Measurements from ENCODE around the gene CAP1.

CAP1 gene

DNA sequence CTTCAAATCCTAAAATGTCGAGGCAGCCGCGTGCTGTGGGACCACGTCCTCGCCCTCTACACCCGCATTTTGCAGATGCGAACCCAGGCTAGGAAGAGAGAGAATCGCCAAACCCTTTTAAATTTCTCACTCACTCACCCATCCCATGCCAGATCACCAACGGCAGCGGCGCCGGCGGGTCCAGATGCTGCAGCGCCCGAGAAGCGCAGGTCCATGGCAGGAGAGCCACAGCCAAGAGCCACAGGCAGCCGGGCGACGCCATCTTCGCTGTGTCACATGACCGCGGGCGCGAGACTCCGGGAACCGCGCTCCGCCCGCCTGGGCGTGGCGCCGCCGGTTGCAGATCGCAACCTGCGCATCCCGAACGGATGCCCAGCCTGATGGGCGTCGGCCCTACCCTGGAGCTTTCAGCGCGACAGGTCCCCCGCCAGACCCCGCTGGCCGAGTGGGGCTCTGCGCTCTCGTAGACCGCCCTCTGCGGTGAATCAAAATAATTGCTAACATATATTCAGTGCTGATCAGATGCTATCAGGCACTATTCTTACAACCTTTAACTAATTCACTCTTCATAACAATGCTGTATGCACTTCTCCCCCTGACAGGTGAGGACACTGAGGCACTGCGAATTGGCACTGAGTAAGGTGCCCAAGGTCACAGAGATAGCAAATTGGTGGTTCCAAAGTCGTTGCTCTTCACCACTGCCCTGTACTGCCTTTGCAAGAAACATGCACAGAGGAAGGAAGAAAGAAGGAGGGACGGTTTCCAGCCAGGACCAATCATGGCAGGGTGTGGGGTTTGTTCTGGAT lies 56.7 kb downstream of the CAP1 start, which contains the start of gene PPT1:
Gene PPT1, minus strand, starts transcription at position 276 of the 806 bp plus-strand sequence. Its CDS starts 14 bp downstream, at position 262.
- DNase-seq: peak; percentile 83

DNA sequence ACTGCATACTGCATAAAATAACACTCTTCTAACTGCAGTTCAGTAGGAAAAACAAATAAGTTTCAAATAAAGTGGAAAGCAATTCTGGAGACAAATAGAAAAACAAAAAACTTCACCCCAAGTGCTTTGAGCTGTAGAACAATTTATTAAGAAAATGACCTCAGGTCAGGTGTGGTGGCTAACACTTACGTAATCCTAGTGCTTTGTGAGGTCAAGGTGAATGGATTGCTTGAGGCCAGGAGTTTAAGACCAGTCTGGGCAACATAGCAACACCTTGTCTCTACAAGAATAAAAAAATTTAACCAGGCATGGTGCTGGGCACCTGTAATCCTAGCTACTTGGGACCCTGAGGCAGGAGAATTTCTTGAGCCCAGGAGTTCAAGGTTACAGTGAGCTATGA lies 61.5 kb downstream of the CAP1 start:
- DNase-seq: no peak

- DNase-seq: no peak
Observed at GRCh38 chr1:40102896-40103295, 62.4 kb downstream of the CAP1 start.

DNA sequence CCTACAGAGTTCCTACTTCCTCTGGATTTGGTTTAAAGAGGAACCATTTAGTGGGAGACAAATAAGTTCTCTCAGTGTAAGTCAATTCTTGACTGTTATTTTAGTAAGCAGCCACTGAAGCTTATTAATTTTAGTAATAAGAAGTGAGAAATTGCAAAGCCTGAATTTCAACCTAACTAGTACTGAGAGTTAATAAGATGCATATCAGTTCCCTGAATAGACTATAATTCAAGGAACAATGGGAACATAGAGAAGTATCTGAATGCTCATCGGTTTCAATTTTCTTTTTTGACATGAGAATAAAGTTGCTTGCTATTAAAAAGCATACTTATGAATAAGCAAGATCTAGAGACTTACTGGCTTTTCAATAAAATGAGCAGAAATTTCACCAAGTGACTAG lies 64.5 kb downstream of the CAP1 start:
- DNase-seq: no peak

- DNase-seq: no peak
Observed at GRCh38 chr1:40107290-40107959, 66.9 kb downstream of the CAP1 start.

DNA sequence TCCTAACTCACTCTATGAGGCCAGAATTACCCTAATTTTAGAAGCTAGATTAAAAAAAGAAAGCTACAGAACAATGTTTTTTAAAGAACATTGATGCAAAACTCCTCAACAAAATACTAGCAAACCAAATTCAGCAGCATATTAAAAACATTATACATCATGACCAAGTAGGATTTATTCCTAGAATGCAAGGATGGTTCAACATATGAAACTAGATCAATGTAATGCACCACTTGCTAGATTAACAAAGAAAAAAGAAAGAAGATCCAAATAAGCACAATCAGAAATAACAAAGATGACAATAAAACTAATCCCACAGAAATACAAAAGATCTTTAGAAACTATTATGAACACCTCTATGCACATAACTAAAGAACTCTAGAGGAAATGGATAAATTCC lies 69.9 kb downstream of the CAP1 start:
- no peak for DNase-seq

DNA sequence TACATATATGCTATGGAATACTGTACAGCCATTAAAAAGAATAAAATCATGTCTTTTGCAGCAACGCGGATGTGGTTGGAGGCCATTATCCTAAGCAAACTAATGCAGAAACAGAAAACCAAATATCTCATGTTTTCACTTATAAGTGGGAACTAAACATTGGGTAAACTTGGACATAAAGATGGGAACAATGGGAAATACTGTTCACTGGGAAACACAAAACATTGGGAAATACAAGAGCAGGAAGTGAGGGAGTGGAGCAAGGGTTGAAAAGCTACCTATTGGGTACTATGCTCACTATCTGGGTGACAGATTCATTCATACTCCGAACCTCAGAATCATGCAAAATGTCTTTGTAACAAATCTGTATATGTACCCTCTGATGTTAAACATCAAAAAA lies 73.9 kb downstream of the CAP1 start:
- DNase-seq: no peak

GRCh38 chr1:40120128-40120527 lies 79.6 kb downstream of the CAP1 start:
- DNase-seq: no peak

Data from activated CD4-positive, CD25-positive, alpha-beta regulatory T cell treated with anti-CD3 and anti-CD28 coated beads, Interleukin-2, amount 50 U/mL, for 72 hours (primary cell).